ENCODE results near the gene NDUFAF3. TPM values are rescaled to one million over a fixed set of nuclear protein-coding genes. Genes with fewer than 3 reads are reported as not detected.

The NDUFAF3 gene
- total and polyA plus RNA-seq, 2 of the 4 experiments (the other 2 are of a cell fraction), result 26.5 to 112 TPM

DNA sequence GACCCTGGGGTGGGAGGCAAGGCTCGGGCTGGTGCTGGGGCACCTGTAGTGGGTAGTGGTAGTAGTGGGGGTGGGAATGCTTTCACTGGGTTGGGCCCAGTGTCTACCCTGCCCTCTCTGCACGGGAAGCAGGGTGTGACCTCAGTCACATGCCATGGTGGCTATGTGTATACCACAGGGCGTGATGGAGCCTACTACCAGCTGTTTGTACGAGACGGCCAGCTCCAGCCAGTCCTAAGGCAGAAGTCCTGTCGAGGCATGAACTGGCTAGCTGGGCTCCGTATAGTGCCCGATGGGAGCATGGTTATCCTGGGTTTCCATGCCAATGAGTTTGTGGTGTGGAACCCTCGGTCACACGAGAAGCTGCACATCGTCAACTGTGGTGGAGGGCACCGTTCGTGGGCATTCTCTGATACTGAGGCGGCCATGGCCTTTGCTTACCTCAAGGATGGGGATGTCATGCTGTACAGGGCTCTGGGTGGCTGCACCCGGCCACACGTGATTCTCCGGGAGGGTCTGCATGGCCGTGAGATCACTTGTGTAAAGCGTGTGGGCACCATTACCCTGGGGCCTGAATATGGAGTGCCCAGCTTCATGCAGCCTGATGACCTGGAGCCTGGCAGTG, 8.7 kb upstream of the NDUFAF3 start:
- ChIA-PET POLR2A (ENCODE audit: unreplicated experiment) (no interaction called here), CTCF (interaction anchor here (0.5 kb wide), 1 partner anchor 362 kb away, joined by 6 read pairs; no protein-coding TSS in a partner anchor)
- Histone ChIP-seq H3K4me3 (ENCODE audit: insufficient read depth, low read depth, low read length) (no peak overlapping the region), H2AK5ac (ENCODE audit: low read depth, low read length) (no peak overlapping the region), H3K9ac (ENCODE audit: low read depth, low read length) (no peak overlapping the region), H2AK9ac (replicated peaks; ENCODE audit: low read depth, low read length, poor library complexity) (peak overlapping the region; percentile 11), H3K9me3 (ENCODE audit: control insufficient read depth, insufficient read depth, low read length) (no peaks in the 10 kb centered on the region), H3K9me1 (ENCODE audit: insufficient read depth, low read length) (peaks cover 17% of the 10 kb centered on the region), H4K91ac (ENCODE audit: insufficient read depth, low read depth, low read length) (no peak overlapping the region), H4K8ac (ENCODE audit: low read depth in 2 of 2, low read length in 2 of 2) (no peak overlapping the region), H3K36me3 (ENCODE audit: control insufficient read depth, insufficient read depth, low read length) (peaks cover 53% of the 10 kb centered on the region), H3K4me2 (ENCODE audit: low read depth, low read length) (no peak overlapping the region), H3K18ac (ENCODE audit: low read depth, low read length) (no peak overlapping the region), H2BK5ac (ENCODE audit: low read depth, low read length, poor library complexity, severe bottlenecking) (no peak overlapping the region), H4K5ac (ENCODE audit: low read depth, low read length) (no peak overlapping the region), H3K23ac (ENCODE audit: low read depth, low read length) (no peak overlapping the region), H2BK120ac (ENCODE audit: low read depth, low read length) (no peak overlapping the region), H2AFZ (replicated peaks; ENCODE audit: low read length, poor library complexity) (peak overlapping the region; percentile 49), H3K56ac (ENCODE audit: extremely low read depth, insufficient read depth, low read length) (no peak overlapping the region), H3K4me1 (ENCODE audit: control insufficient read depth, insufficient read depth, low read length) (peaks cover 11% of the 10 kb centered on the region), H3K4ac (ENCODE audit: low read depth, low read length) (no peak overlapping the region), H2BK15ac (ENCODE audit: low read depth, low read length) (no peak overlapping the region), H3K27me3 (ENCODE audit: control insufficient read depth, insufficient read depth, low read length) (no peaks in the 10 kb centered on the region), H3K14ac (replicated peaks; ENCODE audit: low read depth, low read length) (no peak overlapping the region), H2BK20ac (ENCODE audit: low read depth, low read length) (no peak overlapping the region), H3K27ac (ENCODE audit: insufficient read depth, low read length) (no peak overlapping the region), H3K79me1 (ENCODE audit: low read depth in 1 of 2, low read length in 2 of 2) (peaks cover 12 to 83% of the 10 kb centered on the region in 2 experiments; a peak in 3 of 4 replicates), H4K20me1 (ENCODE audit: insufficient read depth, low read length) (peaks cover 54% of the 10 kb centered on the region)
- 90% methylated on average over 15 of the region's 19 CpGs; no CpG with 5 or more reads in 1 of the 2 experiments for WGBS, 2 experiments (ENCODE audit: extremely low coverage in 2 of 2, insufficient read length in 1 of 2)
- in situ Hi-C loops (cut with MboI; ENCODE audit: low sequenced_read_pairs), result no loop called here
- intact Hi-C loops (cut with micrococcal nuclease), result no loop called here
- no peak for DNase-seq
- ATAC-seq (ENCODE audit: low read depth), result no peak
- dilution Hi-C loops (cut with HindIII; ENCODE audit: low sequenced_read_pairs, unreplicated experiment), result no loop called here
- BruUV-seq (replicated peaks), result no TSS peak
- TF ChIP-seq ELK1 (IDR thresholded peaks at IDR 0.05; ENCODE audit: borderline replicate concordance, low read depth, low read length), result no peak

All from IMR-90 (cell line).